Iris pigment epithelial cell (primary cell): ENCODE measurements around the gene MB21D2.
"Not testable (repeated sequence)": the region's sequence is repeated elsewhere in the genome, so short reads cannot be mapped to it uniquely, and the experiment has no call there.

Experiments used
- DNase-seq: peaks from one replicate; pipeline ENCODE4 v3.0.0-alpha.2; 2011; ENCODE audit warnings: low read depth

MB21D2 gene

GRCh38 chr3:192860454-192860853 lies 57.2 kb downstream of the MB21D2 start:
- no peak for DNase-seq

GRCh38 chr3:192858849-192859585 lies 58.6 kb downstream of the MB21D2 start:
- DNase-seq: no peak

GRCh38 chr3:192857260-192857661 lies 60.4 kb downstream of the MB21D2 start:
- no peak for DNase-seq

DNA sequence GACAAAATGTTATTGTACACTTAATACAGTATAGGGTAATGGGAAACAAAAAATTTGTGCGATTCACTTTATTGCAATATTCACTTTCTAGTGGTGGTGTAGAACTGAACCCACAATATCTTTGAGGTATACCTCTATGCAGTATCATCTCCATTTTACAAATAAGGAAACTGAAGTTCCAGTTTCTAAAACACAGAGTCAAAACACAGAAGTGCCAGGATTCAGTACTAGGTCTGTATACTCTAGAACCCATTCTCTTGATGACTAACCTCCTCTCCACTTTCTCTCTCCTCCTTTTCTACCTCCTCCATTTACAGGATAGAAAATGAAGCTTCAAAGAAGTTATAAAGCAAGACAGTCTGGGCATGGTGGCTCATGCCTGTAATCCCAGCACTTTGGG lies 62.2 kb downstream of the MB21D2 start:
- DNase-seq: no peak

GRCh38 chr3:192851821-192852372 lies 65.8 kb downstream of the MB21D2 start:
- DNase-seq: peak; percentile 57

DNA sequence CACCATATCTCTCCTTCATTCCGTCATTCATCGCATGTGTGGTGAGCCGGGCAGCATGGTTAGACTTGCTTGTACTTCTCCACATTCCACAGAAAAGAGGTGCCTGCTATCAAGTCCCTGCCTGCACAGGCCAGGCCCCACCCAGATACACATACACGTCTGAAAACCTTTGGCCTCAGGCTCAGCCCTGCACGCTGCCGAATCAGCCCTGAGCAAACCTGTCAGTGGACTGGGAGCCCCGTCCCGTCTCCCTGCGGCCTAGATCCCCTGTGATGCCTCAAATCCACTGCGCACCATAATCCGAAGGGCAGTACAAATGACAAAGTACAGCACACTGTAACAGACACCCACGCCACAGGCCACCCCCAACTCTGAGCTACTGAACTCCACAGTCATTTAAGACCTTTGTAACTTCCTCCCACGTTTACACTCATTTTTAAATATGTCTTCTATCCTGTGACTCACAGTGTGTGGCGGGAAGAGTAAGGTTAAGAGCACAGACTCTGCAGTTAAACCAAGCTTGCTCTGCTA lies 67.1 kb downstream of the MB21D2 start:
- DNase-seq: peak; percentile 83

GRCh38 chr3:192849821-192850220 lies 67.8 kb downstream of the MB21D2 start:
- DNase-seq: not testable (repeated sequence)

- peak; percentile 42 for DNase-seq
These were observed 69.1 kb downstream of the MB21D2 start for GRCh38 chr3:192848371-192849233.

DNA sequence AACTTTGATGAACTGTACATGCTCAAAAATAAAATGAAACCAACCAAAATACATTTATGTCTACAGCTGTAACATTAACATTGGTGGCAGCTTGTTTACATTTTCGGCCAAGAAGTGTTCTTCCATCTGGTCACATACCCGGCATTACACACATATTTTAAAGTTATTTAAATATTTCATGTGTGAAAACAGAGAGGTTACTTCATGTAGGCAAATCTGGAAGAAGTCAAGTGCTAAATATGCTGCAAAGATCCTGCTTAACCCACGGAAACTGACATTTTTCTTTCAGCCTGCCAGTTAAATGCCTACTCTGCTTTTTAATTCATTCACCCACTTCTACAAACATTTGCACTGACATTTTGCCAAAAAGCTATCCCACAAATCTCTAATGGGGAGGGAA lies 69.7 kb downstream of the MB21D2 start:
- peak; percentile 86 for DNase-seq

GRCh38 chr3:192845526-192845855 lies 72.2 kb downstream of the MB21D2 start:
- no peak for DNase-seq

DNA sequence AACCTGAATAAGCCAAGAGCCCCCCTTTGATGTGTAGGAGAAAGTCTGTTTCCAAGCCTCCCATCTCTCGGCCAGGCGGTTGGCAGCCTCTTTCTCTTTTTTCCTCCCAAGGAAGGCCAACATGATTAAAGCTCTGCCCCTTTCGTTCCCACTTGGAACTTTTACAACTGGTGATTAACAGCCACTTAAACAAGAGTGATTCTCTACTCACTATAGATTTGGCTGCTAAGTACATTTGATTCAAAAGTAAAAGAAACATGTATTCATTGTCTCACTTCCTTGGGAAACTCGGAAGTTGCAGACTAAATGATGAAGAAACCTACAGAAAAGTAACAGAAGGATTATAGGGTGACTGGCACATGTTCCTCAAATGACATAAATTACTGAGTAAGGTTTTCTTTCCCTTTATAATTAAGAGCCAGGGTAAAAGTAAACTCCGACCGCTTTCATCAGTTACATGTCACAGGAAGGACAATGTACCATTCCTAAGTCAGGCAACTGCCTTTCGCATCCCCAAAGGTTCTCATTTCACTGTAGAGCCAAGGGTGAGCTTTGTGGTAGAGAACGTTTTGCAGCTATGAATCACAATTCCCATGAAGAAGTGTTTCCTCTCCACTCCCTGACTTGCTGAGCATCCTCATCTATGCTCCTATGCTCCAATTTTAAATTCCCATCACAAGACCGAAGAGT lies 72.7 kb downstream of the MB21D2 start:
- DNase-seq: peak; percentile 88

GRCh38 chr3:192844486-192844765 lies 73.2 kb downstream of the MB21D2 start:
- DNase-seq: no peak

GRCh38 chr3:192843723-192844485 lies 73.8 kb downstream of the MB21D2 start:
- no peak for DNase-seq

DNA sequence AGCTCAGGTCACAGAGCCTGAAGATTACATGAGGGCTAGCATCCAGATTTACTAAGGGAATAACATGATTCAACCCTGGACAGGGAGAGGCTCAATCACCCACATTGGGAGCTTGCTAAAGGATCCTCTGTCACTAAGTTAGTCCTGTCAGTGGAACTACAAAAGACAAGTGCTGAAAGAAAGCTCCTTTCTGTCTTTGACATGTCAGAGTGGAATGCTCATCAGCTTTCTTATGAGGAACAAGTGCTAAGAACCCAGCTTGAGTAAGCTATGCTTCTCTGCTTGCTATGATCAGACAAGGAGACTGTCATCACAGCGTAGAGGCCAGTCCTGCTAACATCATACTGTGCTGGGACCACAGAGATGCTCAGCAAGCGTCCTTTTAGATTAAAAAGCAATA lies 74.5 kb downstream of the MB21D2 start:
- no peak for DNase-seq

- no peak for DNase-seq
These were observed 74.9 kb downstream of the MB21D2 start for GRCh38 chr3:192842711-192843110.

DNA sequence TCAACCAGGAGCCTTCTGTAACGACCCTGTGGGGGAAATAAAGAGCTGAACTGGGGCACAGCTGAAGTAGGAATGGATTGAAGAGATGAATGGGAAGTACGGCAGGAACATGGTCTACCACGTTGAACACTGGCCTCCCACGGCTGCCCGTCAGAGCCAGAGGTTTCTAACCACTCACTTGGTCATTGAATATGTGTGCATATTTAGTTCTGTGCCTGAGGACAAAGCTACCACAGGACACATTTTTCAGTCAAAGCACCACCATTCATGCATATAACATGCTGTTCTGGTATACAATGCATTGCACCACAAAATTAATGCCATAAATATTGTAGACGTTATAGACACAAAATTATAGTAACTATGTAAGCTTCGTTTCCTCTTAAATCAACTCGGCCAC lies 75.5 kb downstream of the MB21D2 start:
- no peak for DNase-seq

DNA sequence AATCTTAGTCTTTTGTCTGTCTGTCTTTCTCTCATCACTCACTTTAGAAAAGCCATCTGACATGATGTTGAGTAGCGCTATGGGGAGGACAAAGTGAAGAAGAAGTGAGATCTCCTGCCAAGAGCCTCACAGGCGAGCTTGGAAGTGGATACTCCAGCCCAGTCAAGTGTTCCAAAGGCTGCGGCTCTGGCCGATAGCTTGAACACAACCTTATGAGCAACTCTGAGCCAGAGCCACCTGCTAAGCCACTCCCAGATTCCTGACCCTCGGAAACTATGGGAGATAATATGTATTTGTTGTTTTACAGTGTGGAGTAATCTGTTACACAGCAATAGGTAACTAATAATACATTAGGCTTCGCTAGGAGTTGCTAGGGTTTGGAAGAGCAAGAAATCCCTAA lies 76.2 kb downstream of the MB21D2 start:
- DNase-seq: no peak

DNA sequence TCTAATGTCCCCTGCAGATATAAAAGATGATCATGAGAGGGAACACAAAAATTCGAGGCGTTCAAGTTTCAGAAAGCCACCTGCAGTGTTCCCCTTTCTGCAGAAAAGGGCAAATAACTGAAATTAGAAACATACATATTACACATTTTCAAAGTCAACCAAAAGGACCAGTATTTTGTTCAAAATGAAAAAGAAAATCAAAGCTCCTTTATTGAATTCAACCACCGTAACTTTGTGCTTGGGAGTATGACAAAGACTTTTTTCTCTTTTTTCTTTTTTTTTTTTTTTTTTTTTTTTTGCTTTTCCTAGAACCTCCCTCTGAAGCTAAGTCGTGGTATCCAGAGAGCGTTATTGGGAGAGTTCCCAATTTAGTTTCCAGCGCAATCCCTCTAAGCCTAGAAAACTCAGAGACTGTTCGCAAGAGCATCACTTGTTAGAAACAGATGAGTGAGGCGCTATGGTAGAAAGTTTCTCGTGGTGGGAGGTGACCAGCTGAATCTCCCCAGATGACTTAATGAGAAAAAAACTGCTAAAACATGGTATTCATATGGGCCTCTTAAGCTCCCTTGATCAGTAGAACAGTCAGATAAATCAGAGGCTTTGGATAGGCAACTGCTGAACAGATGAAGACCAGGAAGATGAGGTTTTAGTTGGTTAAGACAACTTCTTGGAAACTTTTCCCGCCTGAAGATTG lies 77.4 kb downstream of the MB21D2 start:
- DNase-seq: no peak

DNA sequence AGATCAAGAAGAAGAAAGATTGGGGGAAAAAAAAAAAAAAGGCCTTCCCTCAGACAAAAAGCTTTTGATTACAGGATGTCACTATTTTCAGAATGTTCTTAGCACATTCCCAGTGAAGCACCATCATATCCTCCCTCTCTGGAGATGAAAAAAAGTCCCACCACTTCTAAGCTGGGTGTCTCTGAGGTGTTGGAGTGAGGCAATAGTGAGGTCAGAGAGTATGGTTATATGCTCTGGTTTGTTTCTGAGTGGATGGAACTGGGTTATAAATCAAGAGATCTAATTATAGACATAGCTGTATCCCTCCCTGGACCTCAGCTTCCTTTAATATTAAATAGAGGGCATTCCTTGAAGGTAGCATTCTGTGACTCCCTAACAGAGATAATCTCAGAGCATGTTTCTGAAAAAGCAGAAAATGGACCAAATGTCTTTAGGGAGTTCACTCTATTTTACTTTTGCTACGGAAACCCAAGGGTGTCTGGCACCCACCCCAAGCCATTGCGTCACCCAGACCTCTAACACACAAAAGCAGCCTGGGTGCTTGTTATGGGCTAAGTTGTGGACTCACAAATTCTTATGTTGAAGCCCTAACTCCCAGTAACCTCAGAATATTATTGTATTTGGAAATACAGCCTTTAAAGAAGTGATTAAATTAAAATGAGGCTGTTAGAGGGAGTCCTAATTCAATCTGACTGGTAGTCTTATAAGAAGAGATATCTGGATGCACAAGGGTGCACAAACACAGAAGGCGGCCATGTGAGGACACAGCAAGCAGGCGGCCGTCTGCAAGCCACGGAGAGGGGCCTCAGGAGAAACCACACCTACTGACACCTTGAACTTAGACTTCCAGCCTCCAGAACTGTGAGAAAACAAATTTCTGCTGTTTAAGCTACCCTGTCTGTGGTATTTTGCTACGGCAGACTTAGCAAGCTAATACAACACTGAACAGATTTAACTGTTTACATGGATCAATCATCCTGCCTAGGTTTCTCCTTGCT lies 81.5 kb downstream of the MB21D2 start:
- DNase-seq: peak; percentile 96

- DNase-seq: no peak
These were observed 83.2 kb downstream of the MB21D2 start for GRCh38 chr3:192834428-192834827.
